H1 (cell line): ENCODE results near the gene ZC2HC1C. TPM values are rescaled to one million over a fixed set of nuclear protein-coding genes. Genes with fewer than 3 reads are reported as not detected.

Source experiments
- CTCF ChIA-PET: fragments of 300-600 bp; sonication (Branson Sonifier 250); formaldehyde crosslinking; loops from one replicate; lab custom pipeline; 2021; ENCODE audit not compliant: partially characterized antibody; lab: Charles Lee
- POLR2A ChIA-PET: fragments of 300-600 bp; sonication (Branson Sonifier 250); formaldehyde crosslinking; loops from one replicate; lab custom pipeline; 2021; ENCODE audit warnings: inconsistent platforms; ENCODE audit not compliant: partially characterized antibody; lab: Charles Lee
- DNase-seq, 2 experiments: peaks; one replicate each; pipeline versions ENCODE4 v3.0.0 to v3.0.0-alpha.2; 2010 to 2022; ENCODE audit warnings: low spot score in 2 of 2, low read depth in 1 of 2, mixed read lengths in 1 of 2
- FAIRE-seq: peaks from 2 replicates; lab custom pipeline; 2011; peaks lifted over from hg19 to GRCh38; lab: Jason Lieb, UNC
- H2AFZ ChIP-seq: 2 replicates; pipeline ENCODE4 v1.8.1; 2012; ENCODE audit warnings: low read length, inconsistent platforms
- H2AK5ac ChIP-seq: 2 replicates; pipeline ENCODE4 v1.6.1; 2013; ENCODE audit warnings: low read depth, low read length
- H2BK120ac ChIP-seq: replicated peaks from 2 replicates; pipeline ENCODE3; 2013; ENCODE audit warnings: low read depth, low read length, inconsistent platforms
- H2BK12ac ChIP-seq: 2 replicates; pipeline ENCODE4 v1.6.1; 2013; ENCODE audit warnings: low read depth, low read length
- H2BK15ac ChIP-seq: 2 replicates; pipeline ENCODE4 v1.6.1; 2013; ENCODE audit warnings: low read length
- H2BK20ac ChIP-seq: 2 replicates; pipeline ENCODE4 v1.6.1; 2013; ENCODE audit warnings: low read length
- H2BK5ac ChIP-seq: 2 replicates; pipeline ENCODE4 v1.6.1; 2013; ENCODE audit warnings: low read depth, low read length
- H3K14ac ChIP-seq: 2 replicates; pipeline ENCODE4 v1.6.1; 2013; ENCODE audit warnings: inconsistent platforms; ENCODE audit not compliant: insufficient read length
- H3K18ac ChIP-seq: 2 replicates; pipeline ENCODE4 v1.6.1; 2013; ENCODE audit warnings: low read length; ENCODE audit errors: extremely low read depth
- H3K23ac ChIP-seq: 2 replicates; pipeline ENCODE4 v1.6.1; 2013; ENCODE audit warnings: inconsistent platforms; ENCODE audit not compliant: insufficient read length
- H3K23me2 ChIP-seq: 2 replicates; pipeline ENCODE4 v1.6.1; 2013; ENCODE audit warnings: low read depth, low read length
- H3K27ac ChIP-seq: 2 replicates; pipeline ENCODE4 v1.6.1; 2011; ENCODE audit warnings: low read depth, low read length, inconsistent platforms
- H3K27me3 ChIP-seq, 4 experiments: replicated peaks in 1 of 4; 1 replicate in 1 of 4; 2 replicates in 3 of 4; pipeline versions ENCODE4 v1.6.1 to v1.8.1; 2011 to 2013; ENCODE audit warnings: low read length in 3 of 4, mild to moderate bottlenecking in 3 of 4, inconsistent platforms in 2 of 4, mixed read lengths in 2 of 4, moderate library complexity in 1 of 4; ENCODE audit not compliant: control insufficient read depth in 3 of 4, insufficient read depth in 3 of 4; ENCODE audit errors: extremely low read depth in 1 of 4
- H3K36me3 ChIP-seq, 4 experiments: 2 replicates each; pipeline versions ENCODE4 v1.6.1 to v1.8.1; 2011 to 2013; ENCODE audit warnings: mild to moderate bottlenecking in 4 of 4, low read length in 3 of 4, moderate library complexity in 2 of 4, control low read depth in 1 of 4, inconsistent platforms in 1 of 4; ENCODE audit not compliant: insufficient read depth in 4 of 4, control insufficient read depth in 2 of 4
- H3K4ac ChIP-seq: replicated peaks from 2 replicates; pipeline ENCODE3; 2013; ENCODE audit warnings: low read length, low read depth, mixed read lengths, inconsistent platforms; ENCODE audit not compliant: insufficient read length
- H3K4me1 ChIP-seq, 4 experiments: replicated peaks in 1 of 4; 1 replicate in 1 of 4; 2 replicates in 3 of 4; pipeline versions ENCODE4 v1.6.1 to v1.8.1; 2011 to 2013; ENCODE audit warnings: low read length in 3 of 4, inconsistent platforms in 2 of 4, mixed read lengths in 1 of 4; ENCODE audit not compliant: insufficient read depth in 4 of 4, control insufficient read depth in 3 of 4
- H3K4me2 ChIP-seq, 2 experiments: 2 replicates each; pipeline versions ENCODE4 v1.6.1 to v1.8.1; 2011 to 2013; ENCODE audit warnings: low read depth in 2 of 2, low read length in 2 of 2, control low read depth in 1 of 2, inconsistent platforms in 1 of 2, mild to moderate bottlenecking in 1 of 2; ENCODE audit not compliant: insufficient read depth in 1 of 2
- H3K4me3 ChIP-seq, 4 experiments: fragments of 200-600, 300-600 bp in 1 of 4; sonication (generic), shearing (Covaris generic), sonication (Bioruptor Twin) in 1 of 4; 2 replicates each; pipeline versions ENCODE4 v1.5.1 to v1.8.1; 2011 to 2016; ENCODE audit warnings: low read length in 4 of 4, low read depth in 3 of 4, control low read depth in 2 of 4, inconsistent platforms in 2 of 4, mild to moderate bottlenecking in 2 of 4, mixed read lengths in 1 of 4, moderate library complexity in 1 of 4; ENCODE audit not compliant: insufficient read depth in 2 of 4; ENCODE audit errors: extremely low read depth in 1 of 4
- H3K56ac ChIP-seq: replicated peaks from 2 replicates; pipeline ENCODE3; 2013; ENCODE audit warnings: low read depth, mild to moderate bottlenecking, mixed read lengths, low read length, inconsistent platforms; ENCODE audit not compliant: insufficient read length
- H3K79me1 ChIP-seq: 2 replicates; pipeline ENCODE4 v1.6.1; 2013; ENCODE audit warnings: low read depth, low read length, control low read depth
- H3K79me2 ChIP-seq, 2 experiments: 2 replicates each; pipeline versions ENCODE4 v1.6.1 to v1.8.1; 2012 to 2013; ENCODE audit warnings: low read length in 2 of 2, mild to moderate bottlenecking in 2 of 2, inconsistent platforms in 1 of 2; ENCODE audit not compliant: insufficient read depth in 2 of 2, control insufficient read depth in 1 of 2
- H3K9ac ChIP-seq, 4 experiments: replicated peaks in 1 of 4; 1 replicate in 1 of 4; 2 replicates in 3 of 4; pipeline versions ENCODE4 v1.6.1 to v1.8.1; 2011 to 2013; ENCODE audit warnings: low read depth in 3 of 4, low read length in 3 of 4, control low read depth in 2 of 4, mild to moderate bottlenecking in 2 of 4, moderate library complexity in 2 of 4, inconsistent platforms in 1 of 4; ENCODE audit errors: extremely low read depth in 1 of 4
- H3K9me3 ChIP-seq, 2 experiments: 2 replicates each; pipeline versions ENCODE4 v1.6.1 to v1.8.1; 2012 to 2013; ENCODE audit warnings: mild to moderate bottlenecking in 2 of 2, moderate library complexity in 2 of 2, control low read depth in 1 of 2, inconsistent platforms in 1 of 2, low read depth in 1 of 2, low read length in 1 of 2, mixed read lengths in 1 of 2; ENCODE audit not compliant: insufficient read depth in 2 of 2
- H4K20me1 ChIP-seq, 2 experiments: replicated peaks in 1 of 2; 2 replicates each; pipeline versions ENCODE3 to v1.8.1; 2011 to 2013; ENCODE audit warnings: inconsistent platforms in 2 of 2, low read length in 2 of 2, mild to moderate bottlenecking in 1 of 2; ENCODE audit not compliant: insufficient read depth in 2 of 2, control insufficient read depth in 1 of 2
- H4K5ac ChIP-seq: 2 replicates; pipeline ENCODE4 v1.6.1; 2013; ENCODE audit warnings: low read length, low read depth, mixed read lengths, inconsistent platforms; ENCODE audit not compliant: insufficient read length
- H4K8ac ChIP-seq: 2 replicates; pipeline ENCODE4 v1.8.0; 2013; ENCODE audit warnings: mild to moderate bottlenecking, moderate library complexity, low read length, inconsistent platforms; ENCODE audit not compliant: insufficient read depth; ENCODE audit errors: extremely low read depth
- H4K91ac ChIP-seq: replicated peaks from 2 replicates; pipeline ENCODE3; 2013; ENCODE audit warnings: low read length, mixed read lengths, inconsistent platforms; ENCODE audit not compliant: insufficient read length
- CBX8 ChIP-seq: fragments of 300-800, 300-1000 bp; sonication (generic); IDR thresholded peaks from 2 replicates; pipeline ENCODE4 v1.7.1; 2016; ENCODE audit warnings: low read depth, low read length, borderline replicate concordance
- EZH2 ChIP-seq: fragments of 200-600 bp; sonication (generic); IDR thresholded peaks from 2 replicates; pipeline ENCODE4 v1.7.1; 2012; ENCODE audit warnings: low read depth, mild to moderate bottlenecking, moderate library complexity, low read length, inconsistent platforms; ENCODE audit not compliant: severe bottlenecking
- SIRT6 ChIP-seq: IDR thresholded peaks from one replicate; pipeline ENCODE4 v1.7.1; 2012; ENCODE audit warnings: low read length, inconsistent platforms
- SP2 ChIP-seq: IDR thresholded peaks from 2 replicates; pipeline ENCODE4 v1.6.1; 2012; ENCODE audit warnings: mild to moderate bottlenecking, low read length, inconsistent platforms
- SUZ12 ChIP-seq: fragments of 200-600 bp; sonication (generic); IDR thresholded peaks from 2 replicates; pipeline ENCODE4 v1.6.1; 2012; ENCODE audit warnings: mild to moderate bottlenecking, inconsistent platforms, low read length, moderate library complexity, mixed read lengths
- TEAD4 ChIP-seq: IDR thresholded peaks from 2 replicates; pipeline ENCODE4 v1.6.1; 2012; ENCODE audit warnings: low read depth, low read length, inconsistent platforms, mixed read lengths
- YY1 ChIP-seq: IDR thresholded peaks from 2 replicates; pipeline ENCODE4 v1.6.1; 2011; ENCODE audit warnings: low read depth, mild to moderate bottlenecking, low read length
- WGBS, 2 experiments: shearing (Covaris generic) in 1 of 2; methylation state at CpG; one replicate each; pipeline versions ENCODE4 v1.1.6 to v1.1.7; 2013 to 2015; ENCODE audit warnings: low lambda C conversion rate in 2 of 2, mixed read lengths in 2 of 2, inconsistent platforms in 1 of 2, low coverage in 1 of 2, missing lambda C conversion rate in 1 of 2; ENCODE audit not compliant: insufficient replicate concordance in 2 of 2, insufficient coverage in 1 of 2, insufficient read length in 1 of 2; ENCODE audit errors: extremely low coverage in 1 of 2, missing lambda C conversion rate in 1 of 2; 5-methylcytosine and 5-hydroxymethylcytosine counted together
- polyA plus RNA-seq, 7 experiments: library from polyadenylated mRNA; depleted of rRNA in 3 of 7; stranded (reverse) in 5 of 7; unstranded in 2 of 7; fragments of >200 nt in 5 of 7; fragments of 200-250 nt in 2 of 7; gene quantifications; 1 replicate in 5 of 7; 2 replicates in 1 of 7; 4 replicates in 1 of 7; pipeline versions ENCODE4 v1.2.1 to v1.2.3, GENCODE V29; 2011 to 2013; ENCODE audit warnings: missing spikeins in 2 of 7, mixed read lengths in 2 of 7
- total RNA-seq: library from RNA; stranded (reverse); fragmentation: NEBNext Ultra II Directional; extraction: Animal tissue kit (Norgen Biotek cat#: 25700); gene quantifications from 2 replicates; pipeline ENCODE4 v1.2.1, GENCODE V29; 2021
- TF ChIP-seq, protein P1 (sequence below): IDR thresholded peaks from 2 replicates; pipeline ENCODE4 v1.6.1; 2012; ENCODE audit warnings: inconsistent platforms
- TF ChIP-seq, protein P2 (sequence below): IDR thresholded peaks from 2 replicates; pipeline ENCODE4 v1.6.1; 2012; ENCODE audit warnings: low read length, inconsistent platforms
- TF ChIP-seq, protein P3 (sequence below): IDR thresholded peaks from 2 replicates; pipeline ENCODE4 v1.6.1; 2011; ENCODE audit warnings: low read length, improper control_type of control experiment

Gene ZC2HC1C
- total and polyA plus RNA-seq, 2 of the 8 experiments (the other 6 are each of a cell fraction or from before 2014, with no cell fraction given), result 0.57 to 1.2 TPM

DNA sequence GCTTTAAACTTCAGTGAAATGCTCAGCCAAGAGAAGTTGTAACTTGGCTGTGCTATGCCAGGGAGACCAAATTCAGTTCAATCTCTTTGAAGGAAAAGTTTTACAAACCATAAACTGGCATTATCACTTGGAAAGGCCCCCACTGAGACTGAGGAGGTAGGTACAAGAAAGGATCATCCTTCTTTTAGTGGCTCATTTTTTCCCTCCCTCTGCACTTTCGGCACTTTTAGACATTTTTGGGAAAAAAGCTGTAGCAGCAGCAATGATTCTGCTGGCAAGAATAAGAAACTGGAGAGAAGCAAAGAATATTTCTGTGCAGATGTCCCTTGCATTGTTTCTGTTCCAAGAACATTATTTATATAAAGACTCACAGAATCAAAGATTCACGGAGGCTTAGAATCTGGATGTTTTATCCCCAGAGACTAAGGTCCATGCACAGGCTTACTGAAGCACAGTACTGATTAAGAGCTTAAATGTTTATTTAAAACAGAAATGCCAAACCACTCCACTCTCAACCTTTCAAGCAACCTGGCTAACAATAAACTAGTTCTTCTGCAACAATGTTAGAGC, 12.3 kb downstream of the ZC2HC1C start:
- CTCF ChIA-PET, result interaction anchor here (0.6 to 10.6 kb wide), 6 partner anchors 11 to 221 kb away, joined by 3 to 98 read pairs (median 3); no protein-coding TSS in a partner anchor
- no peak for TF ChIP-seq EZH2
- no peak for TF ChIP-seq SP2
- no peak for TF ChIP-seq CBX8
- no peak for TF ChIP-seq TEAD4
- TF ChIP-seq, protein P1, sequence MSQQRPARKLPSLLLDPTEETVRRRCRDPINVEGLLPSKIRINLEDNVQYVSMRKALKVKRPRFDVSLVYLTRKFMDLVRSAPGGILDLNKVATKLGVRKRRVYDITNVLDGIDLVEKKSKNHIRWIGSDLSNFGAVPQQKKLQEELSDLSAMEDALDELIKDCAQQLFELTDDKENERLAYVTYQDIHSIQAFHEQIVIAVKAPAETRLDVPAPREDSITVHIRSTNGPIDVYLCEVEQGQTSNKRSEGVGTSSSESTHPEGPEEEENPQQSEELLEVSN, result no peak
- TF ChIP-seq, protein P2, sequence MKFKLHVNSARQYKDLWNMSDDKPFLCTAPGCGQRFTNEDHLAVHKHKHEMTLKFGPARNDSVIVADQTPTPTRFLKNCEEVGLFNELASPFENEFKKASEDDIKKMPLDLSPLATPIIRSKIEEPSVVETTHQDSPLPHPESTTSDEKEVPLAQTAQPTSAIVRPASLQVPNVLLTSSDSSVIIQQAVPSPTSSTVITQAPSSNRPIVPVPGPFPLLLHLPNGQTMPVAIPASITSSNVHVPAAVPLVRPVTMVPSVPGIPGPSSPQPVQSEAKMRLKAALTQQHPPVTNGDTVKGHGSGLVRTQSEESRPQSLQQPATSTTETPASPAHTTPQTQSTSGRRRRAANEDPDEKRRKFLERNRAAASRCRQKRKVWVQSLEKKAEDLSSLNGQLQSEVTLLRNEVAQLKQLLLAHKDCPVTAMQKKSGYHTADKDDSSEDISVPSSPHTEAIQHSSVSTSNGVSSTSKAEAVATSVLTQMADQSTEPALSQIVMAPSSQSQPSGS, result no peak
- no peak for TF ChIP-seq SIRT6
- TF ChIP-seq, protein P3, sequence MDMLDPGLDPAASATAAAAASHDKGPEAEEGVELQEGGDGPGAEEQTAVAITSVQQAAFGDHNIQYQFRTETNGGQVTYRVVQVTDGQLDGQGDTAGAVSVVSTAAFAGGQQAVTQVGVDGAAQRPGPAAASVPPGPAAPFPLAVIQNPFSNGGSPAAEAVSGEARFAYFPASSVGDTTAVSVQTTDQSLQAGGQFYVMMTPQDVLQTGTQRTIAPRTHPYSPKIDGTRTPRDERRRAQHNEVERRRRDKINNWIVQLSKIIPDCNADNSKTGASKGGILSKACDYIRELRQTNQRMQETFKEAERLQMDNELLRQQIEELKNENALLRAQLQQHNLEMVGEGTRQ, result no peak
- TF ChIP-seq YY1, result no peak
- TF ChIP-seq SUZ12, result no peak

More for the DNA sequence above, 12.3 kb downstream of the ZC2HC1C start:
- Histone ChIP-seq H3K36me3 (peaks cover 7 to 32% (median 15%) of the 10 kb centered on the region in 4 experiments; a peak in 7 of 8 replicates), H2BK15ac (no peak overlapping the region), H3K18ac (no peak overlapping the region), H2BK12ac (no peak overlapping the region), H4K20me1 (no peaks in the 10 kb centered on the region), H2BK120ac (no peak overlapping the region), H2BK5ac (no peak overlapping the region), H3K9ac (no peak overlapping the region), H3K27ac (no peak overlapping the region), H3K4me3 (no peak overlapping the region), H3K79me2 (no peaks in the 10 kb centered on the region), H4K5ac (no peak overlapping the region), H3K56ac (no peak overlapping the region), H2AK5ac (no peak overlapping the region), H3K27me3 (no peaks in the 10 kb centered on the region), H3K4me1 (no peaks in the 10 kb centered on the region), H3K14ac (no peak overlapping the region), H3K79me1 (no peaks in the 10 kb centered on the region), H3K4ac (no peak overlapping the region), H4K8ac (no peak overlapping the region), H2AFZ (no peak overlapping the region), H3K4me2 (no peak overlapping the region), H3K23me2 (no peaks in the 10 kb centered on the region), H2BK20ac (no peak overlapping the region), H3K9me3 (no peaks in the 10 kb centered on the region), H4K91ac (no peak overlapping the region), H3K23ac (no peak overlapping the region)
- no peak for DNase-seq
- no peak for FAIRE-seq
- WGBS, 2 experiments, result 97% methylated on average over 2 of the region's 2 CpGs; no CpG with 5 or more reads in 1 of the 2 experiments
- POLR2A ChIA-PET, result interaction anchor here (0.7 to 5.1 kb wide), 3 partner anchors 12 to 45 kb away, joined by 3 to 22 read pairs (median 6); partner anchors contain the start of genes ACYP1, NEK9 and ZC2HC1C
